ENCODE measurements around the gene TMSB4X.
"Not testable (repeated sequence)": the region's sequence is repeated elsewhere in the genome, so short reads cannot be mapped to it uniquely, and the experiment has no call there.

TMSB4X gene

DNA sequence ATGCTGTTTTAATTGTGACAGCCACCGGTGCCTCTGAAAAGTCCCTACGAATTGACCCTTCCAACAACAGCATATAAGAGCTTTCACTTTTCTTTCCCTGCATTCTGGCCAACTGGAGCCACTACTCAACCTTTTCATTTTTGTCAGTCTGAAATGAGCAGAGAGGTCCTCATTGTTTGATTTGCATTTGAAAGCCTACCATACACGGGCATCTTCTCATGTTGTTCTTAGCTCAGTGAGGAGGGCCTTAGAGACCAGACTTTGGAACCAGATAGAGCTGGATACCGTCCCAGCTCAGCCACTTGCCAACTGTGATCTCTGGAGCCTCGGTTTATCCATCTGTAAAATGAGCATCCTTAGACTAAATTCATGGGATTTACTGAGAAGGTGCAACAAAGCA lies 16.9 kb upstream of the TMSB4X start:
- TF ChIP-seq, protein P1, sequence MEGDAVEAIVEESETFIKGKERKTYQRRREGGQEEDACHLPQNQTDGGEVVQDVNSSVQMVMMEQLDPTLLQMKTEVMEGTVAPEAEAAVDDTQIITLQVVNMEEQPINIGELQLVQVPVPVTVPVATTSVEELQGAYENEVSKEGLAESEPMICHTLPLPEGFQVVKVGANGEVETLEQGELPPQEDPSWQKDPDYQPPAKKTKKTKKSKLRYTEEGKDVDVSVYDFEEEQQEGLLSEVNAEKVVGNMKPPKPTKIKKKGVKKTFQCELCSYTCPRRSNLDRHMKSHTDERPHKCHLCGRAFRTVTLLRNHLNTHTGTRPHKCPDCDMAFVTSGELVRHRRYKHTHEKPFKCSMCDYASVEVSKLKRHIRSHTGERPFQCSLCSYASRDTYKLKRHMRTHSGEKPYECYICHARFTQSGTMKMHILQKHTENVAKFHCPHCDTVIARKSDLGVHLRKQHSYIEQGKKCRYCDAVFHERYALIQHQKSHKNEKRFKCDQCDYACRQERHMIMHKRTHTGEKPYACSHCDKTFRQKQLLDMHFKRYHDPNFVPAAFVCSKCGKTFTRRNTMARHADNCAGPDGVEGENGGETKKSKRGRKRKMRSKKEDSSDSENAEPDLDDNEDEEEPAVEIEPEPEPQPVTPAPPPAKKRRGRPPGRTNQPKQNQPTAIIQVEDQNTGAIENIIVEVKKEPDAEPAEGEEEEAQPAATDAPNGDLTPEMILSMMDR (conservative IDR thresholded peaks at IDR 0.05) = no peak
- no peak overlapping the region for H3K27ac ChIP-seq

DNA sequence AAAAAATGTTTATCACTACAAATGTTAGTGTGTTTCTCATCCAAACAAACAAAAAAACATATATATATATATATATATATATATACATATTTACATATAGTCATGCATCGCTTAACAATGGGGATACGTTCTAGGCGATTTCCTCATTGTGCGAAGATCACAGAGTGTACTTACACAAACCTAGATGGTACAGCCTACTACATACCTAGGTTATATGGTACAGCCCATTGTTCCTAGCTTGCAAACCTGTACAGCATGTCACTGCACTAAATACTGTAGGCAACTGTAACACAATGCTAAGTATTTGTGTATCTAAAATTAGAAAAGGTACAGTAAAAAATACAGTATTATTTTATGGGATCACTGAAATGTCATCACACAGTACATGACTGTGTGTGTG lies 16.4 kb upstream of the TMSB4X start:
- TF ChIP-seq, protein P1 (conservative IDR thresholded peaks at IDR 0.05) = no peak

DNA sequence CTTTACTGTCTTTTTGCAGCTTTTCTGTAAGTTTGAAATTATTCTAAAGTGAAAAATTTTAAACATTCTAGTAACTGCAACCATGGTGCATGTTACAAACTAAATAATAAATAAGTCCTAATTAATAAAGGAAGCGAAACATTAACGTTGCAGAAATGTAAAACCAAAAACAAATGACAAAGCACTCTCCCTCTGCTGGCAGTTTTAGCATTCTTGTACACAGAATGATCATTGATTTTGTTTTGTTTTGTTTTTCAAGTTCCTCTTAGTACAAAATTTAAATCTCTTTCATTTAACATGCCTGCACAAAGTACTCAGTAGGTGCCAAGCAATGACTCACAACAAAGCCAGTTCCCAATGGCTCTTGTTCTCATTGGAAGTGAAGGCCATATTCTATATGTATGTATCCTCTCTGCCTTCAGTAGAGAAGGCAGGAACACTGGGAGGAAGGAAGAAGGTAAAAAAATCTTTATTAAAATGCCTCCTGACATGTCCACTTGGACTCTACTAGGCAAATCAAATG lies 13.7 kb upstream of the TMSB4X start:
- no peak overlapping the region for H3K27ac ChIP-seq
- TF ChIP-seq, protein P1 (conservative IDR thresholded peaks at IDR 0.05) = no peak

More for the DNA sequence above, 16.4 kb upstream of the TMSB4X start:
- H3K27ac ChIP-seq = no peak overlapping the region

DNA sequence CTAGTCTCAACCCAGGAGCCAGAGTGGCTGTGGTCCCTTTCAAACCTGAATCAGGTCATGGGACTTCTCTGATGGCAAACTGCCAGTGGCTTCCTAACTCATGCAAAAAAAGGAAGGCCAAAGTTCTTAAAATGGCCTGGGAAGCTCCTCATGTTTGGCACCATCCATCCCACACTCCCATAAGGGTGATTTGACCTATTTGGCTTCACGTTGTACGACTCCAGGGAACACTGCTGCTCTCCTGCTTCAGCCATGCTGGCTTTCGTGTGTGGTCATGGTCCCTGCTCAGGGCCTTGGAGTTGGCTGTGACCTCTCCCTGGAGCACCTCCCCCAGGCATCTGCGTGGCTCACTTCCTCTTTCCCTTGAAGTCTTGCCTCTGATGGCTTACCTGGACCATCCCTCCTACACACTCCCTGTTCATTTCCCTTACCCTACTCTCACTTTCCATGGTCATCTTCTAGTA lies 12.8 kb upstream of the TMSB4X start:
- TF ChIP-seq, protein P1 (conservative IDR thresholded peaks at IDR 0.05) = no peak
- H3K27ac ChIP-seq = no peak overlapping the region

DNA sequence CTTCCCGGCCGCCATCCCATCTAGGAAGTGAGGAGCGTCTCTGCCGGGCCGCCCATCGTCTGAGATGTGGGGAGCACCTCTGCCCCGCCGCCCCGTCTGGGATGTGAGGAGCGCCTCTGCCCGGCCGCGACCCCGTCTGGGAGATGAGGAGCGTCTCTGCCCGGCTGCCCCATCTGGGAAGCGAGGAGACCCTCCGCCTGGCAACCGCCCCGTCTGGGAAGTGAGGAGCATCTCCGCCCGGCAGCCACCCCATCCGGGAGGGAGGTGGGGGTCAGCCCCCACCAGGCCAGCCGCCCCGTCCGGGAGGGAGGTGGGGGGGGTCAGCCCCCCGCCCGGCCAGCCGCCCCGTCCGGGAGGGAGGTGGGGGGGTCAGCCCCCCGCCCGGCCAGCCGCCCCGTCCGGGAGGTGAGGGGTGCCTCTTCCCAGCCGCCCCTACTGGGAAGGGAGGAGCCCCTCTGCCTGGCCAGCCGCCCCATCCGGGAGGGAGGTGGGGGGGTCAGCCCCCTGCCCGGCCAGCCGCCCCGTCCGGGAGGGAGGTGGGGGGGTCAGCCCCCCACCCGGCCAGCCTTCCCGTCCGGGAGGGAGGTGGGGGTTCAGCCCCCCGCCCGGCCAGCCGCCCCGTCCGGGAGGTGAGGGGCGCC lies 11.6 kb upstream of the TMSB4X start:
- H3K27ac ChIP-seq = not testable (repeated sequence)

DNA sequence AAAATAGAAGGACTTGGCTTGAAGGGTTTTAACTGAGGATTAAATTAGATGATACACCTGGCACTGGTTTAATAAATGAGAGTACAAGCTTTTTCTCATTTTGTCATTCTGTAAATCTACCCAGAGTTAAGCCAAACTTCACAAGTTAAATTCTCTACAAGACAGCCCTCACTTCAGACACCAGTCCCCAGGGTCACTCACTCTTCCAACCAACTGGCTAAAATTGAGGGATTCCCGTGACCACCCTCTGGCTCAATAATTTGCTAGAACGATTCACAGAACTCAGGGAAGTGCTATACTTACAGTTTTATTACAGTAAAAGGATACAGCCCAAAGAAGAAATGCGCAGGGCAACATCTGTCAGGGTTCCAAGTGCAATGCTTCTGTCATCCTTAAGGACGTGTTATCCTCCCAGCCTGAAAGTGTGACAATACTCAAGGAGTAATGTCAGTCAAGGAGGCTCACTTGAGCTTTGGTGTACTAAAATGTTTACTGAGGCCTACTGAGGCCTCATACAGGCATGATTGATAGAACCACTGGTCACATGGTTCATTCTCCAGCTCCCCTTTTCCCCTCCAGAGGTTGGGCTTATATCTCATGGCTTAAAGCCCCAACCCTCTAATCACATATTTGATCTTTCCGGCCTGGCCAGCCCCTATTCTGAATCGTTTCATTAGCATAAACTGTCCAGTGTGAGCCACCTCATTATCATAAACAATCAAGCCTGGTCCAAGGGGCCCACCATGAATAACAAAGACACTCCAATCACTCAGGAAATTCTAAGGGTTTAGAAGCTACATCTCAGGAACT lies 9.6 kb upstream of the TMSB4X start:
- no peak overlapping the region for H3K27ac ChIP-seq
- TF ChIP-seq, protein P1 (conservative IDR thresholded peaks at IDR 0.05) = no peak

DNA sequence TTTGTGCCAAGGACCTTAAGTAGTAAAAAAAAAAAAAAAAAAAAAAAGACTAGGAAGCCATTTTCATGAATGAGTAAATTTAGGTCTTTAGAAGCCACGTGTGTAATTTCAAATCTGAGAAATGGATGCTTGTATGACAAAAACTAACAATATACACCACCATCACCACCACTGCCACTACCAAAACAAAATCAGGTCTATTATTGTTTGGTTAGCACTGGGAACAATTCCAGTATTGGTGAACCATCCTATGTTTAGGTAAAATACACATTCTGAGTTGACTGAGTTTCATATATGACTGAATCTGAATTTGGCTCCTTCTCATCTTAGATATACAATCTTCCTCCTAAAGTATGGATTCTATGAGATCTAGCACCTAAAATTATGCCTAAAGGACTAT lies 8.8 kb upstream of the TMSB4X start:
- TF ChIP-seq, protein P1 (conservative IDR thresholded peaks at IDR 0.05) = no peak
- no peak overlapping the region for H3K27ac ChIP-seq
